HL-60/S4 (cell line): ENCODE measurements around the gene PTP4A2.
"Not testable (repeated sequence)": the region's sequence is repeated elsewhere in the genome, so short reads cannot be mapped to it uniquely, and the experiment has no call there.

Source experiments
- in situ Hi-C: fragments of 300-500 bp; cut with MboI; formaldehyde crosslinking; loops from 2 replicates; pipeline ENCODE4 v1.14.3; 2022; ENCODE audit warnings: low sequenced_read_pairs

PTP4A2 gene

GRCh38 chr1:31926252-31926651 is 11.9 kb downstream of the PTP4A2 start:
- in situ Hi-C loops = no loop called here

- in situ Hi-C loops = not testable (repeated sequence)
Observed at GRCh38 chr1:31925824-31926223, 12.3 kb downstream of the PTP4A2 start.

GRCh38 chr1:31924839-31925238 is 13.3 kb downstream of the PTP4A2 start:
- in situ Hi-C loops = no loop called here

- in situ Hi-C loops = no loop called here
Observed at GRCh38 chr1:31923901-31924535, 14.2 kb downstream of the PTP4A2 start.

GRCh38 chr1:31920956-31921355 is 17.2 kb downstream of the PTP4A2 start:
- in situ Hi-C loops = no loop called here

- in situ Hi-C loops = no loop called here
Observed at GRCh38 chr1:31919591-31919990, 18.6 kb downstream of the PTP4A2 start.

GRCh38 chr1:31915438-31915837 is 22.7 kb downstream of the PTP4A2 start:
- in situ Hi-C loops = no loop called here

- in situ Hi-C loops = no loop called here
Observed at GRCh38 chr1:31913968-31914367, 24.2 kb downstream of the PTP4A2 start.

- in situ Hi-C loops = no loop called here
Observed at GRCh38 chr1:31912839-31913239, 25.3 kb downstream of the PTP4A2 start.

- in situ Hi-C loops = no loop called here
Observed at GRCh38 chr1:31911994-31912780, 26.0 kb downstream of the PTP4A2 start.

- in situ Hi-C loops = no loop called here
Observed at GRCh38 chr1:31910933-31911332, 27.2 kb downstream of the PTP4A2 start.

- in situ Hi-C loops = no loop called here
Observed at GRCh38 chr1:31909691-31910090, 28.5 kb downstream of the PTP4A2 start.

- in situ Hi-C loops = no loop called here
Observed at GRCh38 chr1:31906557-31906956, 31.6 kb downstream of the PTP4A2 start.

- in situ Hi-C loops = no loop called here
Observed at GRCh38 chr1:31905681-31906080, 32.5 kb downstream of the PTP4A2 start.

- in situ Hi-C loops = no loop called here
Observed at GRCh38 chr1:31905093-31905509, 33.1 kb downstream of the PTP4A2 start.

- in situ Hi-C loops = no loop called here
Observed at GRCh38 chr1:31904339-31905092, 33.7 kb downstream of the PTP4A2 start.

GRCh38 chr1:31902510-31902860 is 35.7 kb downstream of the PTP4A2 start:
- in situ Hi-C loops = no loop called here

- in situ Hi-C loops = no loop called here
Observed at GRCh38 chr1:31901838-31902509, 36.2 kb downstream of the PTP4A2 start.

GRCh38 chr1:31900790-31901189 is 37.4 kb downstream of the PTP4A2 start:
- in situ Hi-C loops = no loop called here

- in situ Hi-C loops = no loop called here
Observed at GRCh38 chr1:31897526-31898100, 40.6 kb downstream of the PTP4A2 start.
